GM13977 (cell line): ENCODE measurements around the gene ITGA7.

Experiments used
- DNase-seq: peaks from one replicate; pipeline ENCODE4 v3.0.0; 2012; ENCODE audit warnings: low spot score
- in situ Hi-C: fragments of 300-500 bp; cut with MboI; formaldehyde crosslinking; loops from one replicate; pipeline ENCODE4 v1.12.0; 2022; ENCODE audit warnings: low sequenced_read_pairs, low pct_unique_long_range_greater_than_20kb, mixed read lengths, inconsistent platforms; ENCODE audit not compliant: unreplicated experiment
- TF ChIP-seq, protein P1 (sequence below): IDR thresholded peaks from 2 replicates; pipeline ENCODE4 v1.5.1; 2012; ENCODE audit warnings: mild to moderate bottlenecking, control low read depth; ENCODE audit not compliant: insufficient read depth; ENCODE audit errors: extremely low read depth, missing control alignments

The ITGA7 gene

DNA sequence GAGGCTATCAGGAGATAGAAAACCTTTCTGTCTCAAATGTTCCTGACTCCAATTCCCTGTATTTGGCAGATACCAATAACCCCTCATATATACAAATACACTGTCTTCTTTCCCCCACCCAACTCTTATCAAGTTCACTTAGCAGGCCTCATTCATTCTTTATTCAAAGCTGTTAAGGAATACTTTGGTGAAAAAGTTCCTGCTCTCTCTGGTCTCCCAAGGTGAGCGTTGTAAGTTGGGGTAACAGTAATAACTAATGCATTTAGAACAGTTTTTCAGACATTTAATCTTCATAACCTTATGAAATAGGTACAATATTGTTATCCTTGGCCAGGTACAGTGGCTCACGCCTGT lies 31.3 kb upstream of the ITGA7 start:
- TF ChIP-seq, protein P1, sequence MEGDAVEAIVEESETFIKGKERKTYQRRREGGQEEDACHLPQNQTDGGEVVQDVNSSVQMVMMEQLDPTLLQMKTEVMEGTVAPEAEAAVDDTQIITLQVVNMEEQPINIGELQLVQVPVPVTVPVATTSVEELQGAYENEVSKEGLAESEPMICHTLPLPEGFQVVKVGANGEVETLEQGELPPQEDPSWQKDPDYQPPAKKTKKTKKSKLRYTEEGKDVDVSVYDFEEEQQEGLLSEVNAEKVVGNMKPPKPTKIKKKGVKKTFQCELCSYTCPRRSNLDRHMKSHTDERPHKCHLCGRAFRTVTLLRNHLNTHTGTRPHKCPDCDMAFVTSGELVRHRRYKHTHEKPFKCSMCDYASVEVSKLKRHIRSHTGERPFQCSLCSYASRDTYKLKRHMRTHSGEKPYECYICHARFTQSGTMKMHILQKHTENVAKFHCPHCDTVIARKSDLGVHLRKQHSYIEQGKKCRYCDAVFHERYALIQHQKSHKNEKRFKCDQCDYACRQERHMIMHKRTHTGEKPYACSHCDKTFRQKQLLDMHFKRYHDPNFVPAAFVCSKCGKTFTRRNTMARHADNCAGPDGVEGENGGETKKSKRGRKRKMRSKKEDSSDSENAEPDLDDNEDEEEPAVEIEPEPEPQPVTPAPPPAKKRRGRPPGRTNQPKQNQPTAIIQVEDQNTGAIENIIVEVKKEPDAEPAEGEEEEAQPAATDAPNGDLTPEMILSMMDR, result no peak
- in situ Hi-C loops, result loop anchor here (25.0 kb wide), 1 partner anchor 298 kb away; the partner anchor contains the start of gene RPS26
- DNase-seq, result no peak

- in situ Hi-C loops, result loop anchor here (25.0 kb wide), 1 partner anchor 299 kb away; the partner anchor contains the start of gene RPS26
Measured at GRCh38 chr12:55738123-55739024, 30.7 kb upstream of the ITGA7 start.

DNA sequence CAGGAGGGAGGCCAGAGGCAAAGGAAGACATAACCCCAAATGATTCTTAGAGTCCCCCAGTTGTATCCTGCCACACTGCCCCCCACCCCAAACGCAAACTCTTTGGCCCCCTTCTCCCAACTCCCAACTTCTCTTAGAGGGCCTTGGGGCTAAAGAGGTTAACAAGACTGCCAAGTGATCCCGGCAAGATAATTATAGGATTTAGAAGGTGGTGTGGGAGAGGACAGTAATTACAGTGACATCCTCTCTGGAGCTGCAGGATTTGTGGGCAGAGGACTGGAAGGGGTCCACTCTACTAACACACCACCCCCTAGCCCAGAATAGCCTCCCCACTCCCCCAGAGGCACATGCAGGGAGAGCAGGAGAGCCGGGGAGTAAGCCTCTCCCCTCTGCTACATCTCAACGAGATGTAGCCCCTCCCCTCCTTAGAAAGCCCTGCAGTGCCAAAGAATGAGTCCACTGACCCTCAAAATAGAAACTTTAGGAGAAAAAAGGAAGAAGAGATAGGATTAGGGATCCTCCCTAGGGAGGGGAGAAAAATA lies 29.9 kb upstream of the ITGA7 start:
- TF ChIP-seq, protein P1, result no peak
- DNase-seq, result no peak
- in situ Hi-C loops, result loop anchor here (25.0 kb wide), 1 partner anchor 300 kb away; the partner anchor contains the start of gene RPS26

More at GRCh38 chr12:55738123-55739024, 30.7 kb upstream of the ITGA7 start:
- TF ChIP-seq, protein P1, result peak; percentile 77
- DNase-seq, result peak; percentile 83

- TF ChIP-seq, protein P1, result peak; percentile 88
- in situ Hi-C loops, result loop anchor here (25.0 kb wide), 1 partner anchor 300 kb away; the partner anchor contains the start of gene RPS26
- peak; percentile 59 for DNase-seq
Measured at GRCh38 chr12:55736780-55737580, 29.3 kb upstream of the ITGA7 start.

DNA sequence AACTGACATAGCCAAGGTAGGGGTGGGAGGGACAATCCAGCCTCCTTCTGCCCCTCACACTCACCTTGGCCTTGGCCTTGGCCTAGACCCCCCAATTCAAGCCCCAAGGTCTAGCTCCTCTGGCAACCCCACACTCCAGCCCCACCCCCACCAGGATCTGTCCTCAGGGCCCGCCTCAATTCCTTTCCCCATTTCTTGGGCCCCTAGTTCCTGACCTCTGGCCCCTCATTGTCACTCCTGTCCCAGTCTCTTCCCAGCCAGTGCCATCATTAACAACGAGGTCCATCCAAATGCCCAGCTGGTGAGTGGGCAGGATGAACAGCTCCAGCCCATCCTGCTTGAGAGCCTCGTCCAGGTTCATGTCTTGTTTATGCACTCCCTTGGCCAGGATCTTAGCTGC lies 28.4 kb upstream of the ITGA7 start:
- DNase-seq, result no peak
- in situ Hi-C loops, result loop anchor here (25.0 kb wide), 1 partner anchor 301 kb away; the partner anchor contains the start of gene RPS26
- TF ChIP-seq, protein P1, result no peak

- TF ChIP-seq, protein P1, result no peak
- in situ Hi-C loops, result loop anchor here (25.0 kb wide), 1 partner anchor 303 kb away; the partner anchor contains the start of gene RPS26
- DNase-seq, result no peak
Measured at GRCh38 chr12:55734595-55734994, 26.9 kb upstream of the ITGA7 start.
